HG02943 (cell line): ENCODE data around the gene GALNT9.
"Not testable (repeated sequence)": the region's sequence is repeated elsewhere in the genome, so short reads cannot be mapped to it uniquely, and the experiment has no call there.

Experiments used
- ATAC-seq: cut with Tn5 transposase; IDR thresholded peaks from one replicate; pipeline ENCODE4 v1.9.1; 2021; ENCODE audit warnings: mild to moderate bottlenecking, low read depth, moderate library complexity; ENCODE audit not compliant: unreplicated experiment

GALNT9 gene

DNA sequence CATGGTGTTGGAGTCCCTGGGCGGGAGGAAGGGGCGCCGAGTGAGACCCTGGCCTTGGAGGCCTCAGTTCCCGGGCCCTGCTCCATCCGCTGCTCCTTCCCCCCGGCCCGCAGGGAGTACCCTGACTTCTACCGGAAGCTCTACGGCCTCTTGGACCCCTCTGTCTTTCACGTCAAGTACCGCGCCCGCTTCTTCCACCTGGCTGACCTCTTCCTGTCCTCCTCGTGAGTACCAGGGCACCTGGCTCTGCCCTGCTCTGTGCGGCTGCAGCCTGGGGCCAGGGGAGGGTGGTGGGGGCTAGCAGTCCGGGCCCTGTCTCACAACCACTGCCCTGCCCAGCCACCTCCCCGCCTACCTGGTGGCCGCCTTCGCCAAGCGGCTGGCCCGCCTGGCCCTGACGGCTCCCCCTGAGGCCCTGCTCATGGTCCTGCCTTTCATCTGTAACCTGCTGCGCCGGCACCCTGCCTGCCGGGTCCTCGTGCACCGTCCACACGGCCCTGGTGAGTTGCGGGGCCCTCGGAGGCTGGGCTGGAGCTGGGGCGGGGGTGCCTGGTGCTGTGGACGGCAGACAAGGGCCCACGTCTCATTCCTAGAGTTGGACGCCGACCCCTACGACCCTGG lies 178.1 kb downstream of the GALNT9 start:
- no peak for ATAC-seq

DNA sequence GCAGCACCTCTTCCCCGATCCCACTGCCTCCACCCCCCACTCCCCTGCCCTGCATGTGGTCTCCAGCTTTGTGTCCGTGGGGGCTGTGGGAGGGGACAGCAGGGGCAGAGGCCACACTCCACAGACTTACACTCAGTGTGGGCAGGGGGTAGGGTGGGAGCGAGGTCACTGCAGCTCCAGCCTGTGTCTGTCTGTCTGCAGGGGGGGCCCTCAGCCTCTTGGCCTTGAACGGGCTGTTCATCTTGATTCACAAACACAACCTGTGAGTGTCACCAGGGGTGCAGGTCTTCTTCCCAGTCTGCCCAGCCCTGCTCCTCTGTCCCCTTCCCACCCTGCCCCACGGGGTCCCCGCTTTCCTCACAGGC lies 178.6 kb downstream of the GALNT9 start:
- no peak for ATAC-seq

DNA sequence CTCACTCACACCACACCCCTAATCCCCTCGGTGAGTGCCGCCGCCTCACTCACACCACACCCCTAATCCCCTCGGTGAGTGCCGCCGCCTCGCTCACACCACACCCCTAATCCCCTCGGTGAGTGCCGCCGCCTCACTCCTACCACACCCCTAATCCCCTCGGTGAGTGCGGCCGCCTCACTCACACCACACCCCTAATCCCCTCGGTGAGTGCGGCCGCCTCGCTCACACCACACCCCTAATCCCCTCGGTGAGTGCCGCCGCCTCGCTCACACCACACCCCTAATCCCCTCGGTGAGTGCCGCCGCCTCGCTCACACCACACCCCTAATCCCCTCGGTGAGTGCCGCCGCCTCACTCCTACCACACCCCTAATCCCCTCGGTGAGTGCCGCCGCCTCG lies 179.9 kb downstream of the GALNT9 start:
- not testable (repeated sequence) for ATAC-seq

DNA sequence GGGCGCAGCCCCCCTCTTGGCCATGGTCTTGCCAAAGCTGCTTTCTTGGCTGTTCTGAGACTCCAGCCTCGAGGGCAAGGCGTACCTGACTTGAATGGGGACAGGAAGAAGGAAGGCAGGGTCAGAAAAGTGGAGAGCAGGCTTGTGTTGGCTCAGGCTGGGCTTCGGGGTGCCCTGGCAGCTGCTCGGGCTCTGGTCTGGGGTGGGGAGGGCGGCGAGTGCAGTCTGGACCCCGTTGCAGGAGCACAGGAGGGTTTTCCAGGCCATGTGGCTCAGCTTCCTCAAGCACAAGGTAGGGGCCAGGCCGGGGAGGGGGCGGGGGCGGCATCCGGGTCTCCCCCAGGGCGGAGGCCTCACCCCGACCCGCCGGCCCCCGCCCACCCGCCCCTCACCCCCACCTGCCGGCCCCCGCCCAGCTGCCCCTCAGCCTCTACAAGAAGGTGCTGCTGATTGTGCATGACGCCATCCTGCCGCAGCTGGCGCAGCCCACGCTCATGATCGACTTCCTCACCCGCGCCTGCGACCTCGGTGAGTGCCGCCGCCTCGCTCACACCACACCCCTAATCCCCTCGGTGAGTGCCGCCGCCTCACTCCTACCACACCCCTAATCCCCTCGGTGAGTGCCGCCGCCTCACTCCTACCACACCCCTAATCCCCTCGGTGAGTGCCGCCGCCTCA lies 180.9 kb downstream of the GALNT9 start:
- no peak for ATAC-seq

DNA sequence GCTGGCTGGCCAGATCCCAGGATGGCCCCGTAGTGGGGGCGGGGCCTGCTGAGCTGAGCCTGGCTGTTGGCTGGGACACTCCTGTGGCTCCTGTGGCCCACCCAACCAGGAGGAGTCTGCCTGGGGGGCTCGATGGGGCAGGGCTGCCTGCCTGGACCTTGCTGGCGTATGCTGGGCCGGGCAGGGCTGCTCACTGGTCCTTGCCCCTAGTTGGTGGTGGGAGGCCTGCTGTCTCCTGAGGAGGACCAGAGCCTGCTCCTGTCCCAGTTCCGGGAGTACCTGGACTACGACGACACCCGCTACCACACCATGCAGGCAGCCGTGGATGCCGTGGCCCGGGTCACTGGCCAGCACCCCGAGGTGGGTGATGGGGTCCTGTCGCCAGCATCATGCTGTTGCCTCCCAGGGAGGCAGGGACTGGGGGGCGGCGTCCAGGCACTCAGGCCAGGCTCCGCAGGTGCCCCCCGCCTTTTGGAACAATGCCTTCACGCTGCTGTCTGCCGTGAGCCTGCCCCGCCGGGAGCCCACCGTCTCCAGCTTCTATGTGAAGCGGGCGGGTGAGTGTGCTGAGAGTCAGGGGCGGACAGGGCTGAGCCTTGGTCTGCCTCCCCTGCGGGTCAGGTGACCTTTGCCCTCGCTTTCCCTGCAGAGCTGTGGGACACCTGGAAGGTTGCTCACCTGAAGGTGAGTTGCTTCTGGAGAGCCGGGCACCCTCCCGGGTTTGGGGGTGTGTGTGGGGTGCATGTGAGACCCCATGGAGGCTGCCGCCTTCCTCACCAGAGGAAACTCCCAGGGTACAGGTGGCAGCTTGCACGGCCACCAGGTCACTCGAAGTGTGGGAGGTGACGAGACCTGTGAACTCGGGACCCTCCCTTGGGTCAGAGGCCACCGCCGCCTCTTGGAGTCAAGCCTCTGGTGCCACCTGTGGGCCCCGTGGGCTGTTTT lies 181.7 kb downstream of the GALNT9 start:
- no peak for ATAC-seq

DNA sequence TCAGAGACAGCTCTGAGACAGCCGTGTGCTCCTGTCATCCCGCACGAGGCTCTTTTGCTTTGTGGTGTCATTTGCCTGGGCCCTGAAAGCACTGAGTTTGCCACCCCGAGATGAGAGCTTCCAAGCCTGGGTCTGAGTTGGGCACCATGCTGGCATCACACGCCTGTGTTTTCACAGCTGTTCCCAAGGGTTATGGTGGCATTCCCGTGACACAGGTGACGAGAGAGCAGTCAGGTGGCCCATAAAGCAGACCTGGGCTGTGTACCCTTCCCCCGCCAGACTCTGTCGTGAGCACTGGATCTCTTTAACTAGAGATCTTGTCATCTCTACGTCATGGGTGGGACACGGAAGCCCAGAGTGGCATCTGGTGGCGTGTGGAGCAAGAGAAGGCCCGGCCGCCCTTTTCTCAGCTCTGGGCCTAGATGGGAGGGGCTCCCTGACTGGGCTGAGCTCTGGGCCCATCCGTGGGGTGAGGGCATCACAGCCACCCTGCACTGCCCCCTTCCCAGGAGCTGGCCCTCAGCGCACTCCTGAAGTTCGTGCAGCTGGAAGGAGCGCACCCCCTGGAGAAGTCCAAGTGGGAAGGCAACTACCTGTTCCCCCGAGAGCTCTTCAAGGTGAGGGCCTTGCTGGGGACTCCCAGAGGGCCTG lies 182.5 kb downstream of the GALNT9 start:
- no peak for ATAC-seq
